RWPE1 (cell line): ENCODE results near the gene OR6B3.
"Not testable (repeated sequence)": the region's sequence is repeated elsewhere in the genome, so short reads cannot be mapped to it uniquely, and the experiment has no call there.

Experiments used
- CTCF ChIA-PET: fragments of 350-600 bp; sonication (Branson Sonifier 250); formaldehyde crosslinking; extraction: SDS; loops from one replicate; lab custom pipeline; 2021; lab: Yijun Ruan, JAX
- POLR2A ChIA-PET: fragments of 400-600 bp; formaldehyde crosslinking; extraction: SDS; loops from one replicate; lab custom pipeline; 2020; ENCODE audit warnings: antibody characterized with exemption; ENCODE audit not compliant: low non-redundant PET; lab: Yijun Ruan, JAX
- DNase-seq: peaks from one replicate; pipeline ENCODE4 v3.0.0; 2012; ENCODE audit warnings: low spot score
- H3K27ac ChIP-seq: fragments of 450-650 bp; 2 replicates; pipeline ENCODE4 v1.5.1; 2017
- TF ChIP-seq, protein P1 (sequence below): fragments of 450-650 bp; conservative IDR thresholded peaks from 2 replicates; pipeline ENCODE4 v1.5.1; 2017; ENCODE audit warnings: low read depth, mild to moderate bottlenecking

The OR6B3 gene

GRCh38 chr2:240050278-240050677, 3.0 kb downstream of the OR6B3 start:
- POLR2A ChIA-PET: no interaction called here
- no peak for DNase-seq
- no peak overlapping the region for H3K27ac ChIP-seq
- CTCF ChIA-PET: no interaction called here
- TF ChIP-seq, protein P1, sequence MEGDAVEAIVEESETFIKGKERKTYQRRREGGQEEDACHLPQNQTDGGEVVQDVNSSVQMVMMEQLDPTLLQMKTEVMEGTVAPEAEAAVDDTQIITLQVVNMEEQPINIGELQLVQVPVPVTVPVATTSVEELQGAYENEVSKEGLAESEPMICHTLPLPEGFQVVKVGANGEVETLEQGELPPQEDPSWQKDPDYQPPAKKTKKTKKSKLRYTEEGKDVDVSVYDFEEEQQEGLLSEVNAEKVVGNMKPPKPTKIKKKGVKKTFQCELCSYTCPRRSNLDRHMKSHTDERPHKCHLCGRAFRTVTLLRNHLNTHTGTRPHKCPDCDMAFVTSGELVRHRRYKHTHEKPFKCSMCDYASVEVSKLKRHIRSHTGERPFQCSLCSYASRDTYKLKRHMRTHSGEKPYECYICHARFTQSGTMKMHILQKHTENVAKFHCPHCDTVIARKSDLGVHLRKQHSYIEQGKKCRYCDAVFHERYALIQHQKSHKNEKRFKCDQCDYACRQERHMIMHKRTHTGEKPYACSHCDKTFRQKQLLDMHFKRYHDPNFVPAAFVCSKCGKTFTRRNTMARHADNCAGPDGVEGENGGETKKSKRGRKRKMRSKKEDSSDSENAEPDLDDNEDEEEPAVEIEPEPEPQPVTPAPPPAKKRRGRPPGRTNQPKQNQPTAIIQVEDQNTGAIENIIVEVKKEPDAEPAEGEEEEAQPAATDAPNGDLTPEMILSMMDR: no peak

DNA sequence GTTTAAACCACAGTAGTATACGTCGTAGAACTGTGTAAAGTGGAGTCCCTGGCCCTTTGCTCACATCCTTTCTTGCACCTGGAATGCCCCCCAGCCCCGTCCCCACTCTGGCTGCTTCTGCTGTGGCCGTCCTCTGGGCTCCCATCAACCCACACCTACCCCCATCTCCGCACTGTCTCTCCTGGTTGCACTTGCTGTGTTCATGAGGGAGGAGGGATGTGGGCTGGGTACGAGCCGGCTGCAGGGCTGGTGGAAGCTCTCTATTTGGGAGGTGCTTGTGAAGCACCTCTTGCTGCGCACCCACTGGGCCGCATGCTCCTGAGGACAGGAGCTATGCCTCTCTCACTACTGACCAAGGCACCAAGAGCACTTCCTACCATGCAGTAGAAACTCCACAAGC, 5.1 kb downstream of the OR6B3 start:
- ChIA-PET CTCF (no interaction called here), POLR2A (no interaction called here)
- TF ChIP-seq, protein P1: no peak
- no peak overlapping the region for H3K27ac ChIP-seq
- DNase-seq: no peak

DNA sequence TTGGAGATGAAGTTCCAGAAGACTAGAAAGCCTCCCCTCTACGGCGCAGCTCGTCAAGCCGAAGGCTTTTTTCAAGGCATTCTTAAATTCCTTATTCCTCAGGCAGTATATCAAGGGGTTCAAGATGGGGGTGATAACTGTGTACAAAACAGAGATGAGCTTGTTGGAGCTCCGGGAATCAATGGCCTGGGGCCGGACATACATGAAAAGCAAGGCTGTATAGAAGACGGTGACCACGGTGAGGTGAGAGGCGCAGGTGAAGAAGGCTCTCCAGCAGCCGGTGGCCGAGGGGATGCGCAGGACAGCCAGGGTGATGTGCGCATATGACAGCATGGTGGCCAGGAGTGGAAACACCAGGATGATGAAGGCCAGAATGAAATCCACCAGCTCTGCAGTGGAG, 8.2 kb downstream of the OR6B3 start:
- TF ChIP-seq, protein P1: no peak
- no peak for DNase-seq
- ChIA-PET POLR2A (no interaction called here), CTCF (interaction anchor here (0.6 kb wide), 1 partner anchor 16 kb away, joined by 3 read pairs; no protein-coding TSS in a partner anchor)
- no peak overlapping the region for H3K27ac ChIP-seq

DNA sequence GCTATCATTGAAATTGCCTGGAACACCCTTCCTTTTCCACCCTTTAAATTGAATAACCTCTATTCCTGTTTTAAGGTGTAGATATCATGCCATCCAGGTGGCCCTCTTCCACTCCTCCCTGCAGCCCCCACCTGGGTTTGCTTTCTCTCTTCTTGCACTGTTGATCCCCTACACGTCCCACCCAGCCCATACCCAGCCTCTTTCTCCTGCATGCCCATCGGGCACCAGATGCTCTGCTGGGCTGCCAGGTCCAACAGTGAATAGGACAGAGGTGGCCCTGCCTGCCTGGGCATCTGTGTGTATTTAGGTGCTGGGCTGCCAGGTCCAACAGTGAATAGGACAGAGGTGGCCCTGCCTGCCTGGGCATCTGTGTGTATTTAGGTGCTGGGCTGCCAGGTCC, 9.2 kb downstream of the OR6B3 start:
- POLR2A ChIA-PET: interaction anchor here (0.6 kb wide), 1 partner anchor 17 kb away, joined by 3 read pairs; no protein-coding TSS in a partner anchor
- H3K27ac ChIP-seq, DNase-seq, CTCF ChIA-PET: not testable (repeated sequence)

GRCh38 chr2:240043279-240043989, 9.9 kb downstream of the OR6B3 start:
- ChIA-PET POLR2A (interaction anchor here (0.6 kb wide), 1 partner anchor 18 kb away, joined by 3 read pairs; no protein-coding TSS in a partner anchor), CTCF (interaction anchor here (0.6 to 0.7 kb wide), 2 partner anchors 780 to 1029 kb away, joined by 3 to 4 read pairs; no protein-coding TSS in a partner anchor)
- no peak overlapping the region for H3K27ac ChIP-seq
- no peak for DNase-seq
- TF ChIP-seq, protein P1: no peak

- CTCF ChIA-PET: interaction anchor here (0.6 kb wide), 1 partner anchor 1094 kb away, joined by 4 read pairs; no protein-coding TSS in a partner anchor
Measured at GRCh38 chr2:240042740-240043139, 10.6 kb downstream of the OR6B3 start.

DNA sequence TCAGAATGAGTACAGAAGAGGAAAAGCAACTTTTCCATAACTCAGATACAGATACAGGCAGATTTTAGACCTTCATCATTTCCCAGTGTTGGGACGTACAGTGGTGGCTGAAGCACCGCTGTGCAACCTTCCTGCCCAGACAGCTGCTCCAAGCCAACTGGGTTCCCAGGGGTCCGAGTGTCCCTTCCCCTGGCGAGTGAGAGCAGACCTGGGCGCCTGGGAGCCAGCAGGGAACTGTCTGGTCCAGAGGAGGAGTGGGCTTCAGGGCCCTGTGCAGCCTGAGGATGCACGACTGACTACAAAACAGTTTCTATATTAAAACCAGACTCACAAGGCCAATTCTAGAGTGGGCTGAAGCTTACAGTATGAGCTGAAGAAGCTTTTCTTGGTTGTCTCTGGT, 12.0 kb downstream of the OR6B3 start:
- TF ChIP-seq, protein P1: no peak
- CTCF ChIA-PET: no interaction called here
- no peak for DNase-seq
- POLR2A ChIA-PET: no interaction called here
- H3K27ac ChIP-seq: no peak overlapping the region

More at GRCh38 chr2:240042740-240043139, 10.6 kb downstream of the OR6B3 start:
- no peak for DNase-seq
- TF ChIP-seq, protein P1: no peak
- H3K27ac ChIP-seq: no peak overlapping the region
- POLR2A ChIA-PET: no interaction called here
